ENCODE results near the gene GJB4.
"Not testable (repeated sequence)": the region's sequence is repeated elsewhere in the genome, so short reads cannot be mapped to it uniquely, and the experiment has no call there.

GJB4 gene

GRCh38 chr1:34747638-34747941 lies 11.9 kb upstream of the GJB4 start:
- DNase-seq = no peak

DNA sequence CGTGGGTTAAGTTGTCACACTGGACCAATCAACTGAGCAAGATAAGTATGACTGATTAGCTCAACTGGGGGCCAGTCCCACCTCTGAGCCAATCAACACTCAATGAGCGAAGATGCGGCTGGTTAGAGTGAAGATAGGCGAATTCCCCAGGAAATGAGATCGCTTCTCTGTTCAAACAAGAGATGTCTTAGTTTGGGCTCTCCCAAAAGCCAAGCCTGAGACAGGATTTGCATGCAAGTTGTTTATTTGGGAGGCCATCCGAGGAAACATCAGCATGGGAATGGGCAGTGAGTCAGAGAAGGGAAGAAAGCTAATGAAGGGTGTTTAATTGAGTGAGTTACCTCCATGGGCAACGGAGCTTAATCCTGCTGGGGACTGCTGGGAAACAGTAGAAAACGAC lies 9.5 kb upstream of the GJB4 start:
- no peak for DNase-seq

DNA sequence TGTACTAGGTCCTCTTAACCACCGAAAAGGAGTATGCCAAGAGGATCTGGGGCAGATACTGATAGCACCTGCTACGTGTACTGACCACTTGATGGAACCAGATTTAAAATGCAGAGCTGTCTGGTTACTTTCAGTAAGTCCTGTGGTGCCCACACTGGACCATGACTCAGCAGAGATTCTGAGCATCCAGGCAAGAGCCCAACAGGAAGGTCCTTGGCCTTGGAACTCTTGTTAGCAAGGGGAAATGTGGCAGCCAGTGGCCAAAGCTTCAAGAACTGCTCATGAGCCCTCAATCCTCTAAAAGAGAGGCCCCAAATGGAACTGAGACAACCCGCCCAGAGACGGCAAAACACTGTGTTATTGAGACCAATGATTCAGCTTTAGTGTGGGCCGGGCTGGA lies 8.9 kb upstream of the GJB4 start:
- no peak for DNase-seq

- DNase-seq = no peak
Observed at GRCh38 chr1:34753163-34753562, 6.4 kb upstream of the GJB4 start.

DNA sequence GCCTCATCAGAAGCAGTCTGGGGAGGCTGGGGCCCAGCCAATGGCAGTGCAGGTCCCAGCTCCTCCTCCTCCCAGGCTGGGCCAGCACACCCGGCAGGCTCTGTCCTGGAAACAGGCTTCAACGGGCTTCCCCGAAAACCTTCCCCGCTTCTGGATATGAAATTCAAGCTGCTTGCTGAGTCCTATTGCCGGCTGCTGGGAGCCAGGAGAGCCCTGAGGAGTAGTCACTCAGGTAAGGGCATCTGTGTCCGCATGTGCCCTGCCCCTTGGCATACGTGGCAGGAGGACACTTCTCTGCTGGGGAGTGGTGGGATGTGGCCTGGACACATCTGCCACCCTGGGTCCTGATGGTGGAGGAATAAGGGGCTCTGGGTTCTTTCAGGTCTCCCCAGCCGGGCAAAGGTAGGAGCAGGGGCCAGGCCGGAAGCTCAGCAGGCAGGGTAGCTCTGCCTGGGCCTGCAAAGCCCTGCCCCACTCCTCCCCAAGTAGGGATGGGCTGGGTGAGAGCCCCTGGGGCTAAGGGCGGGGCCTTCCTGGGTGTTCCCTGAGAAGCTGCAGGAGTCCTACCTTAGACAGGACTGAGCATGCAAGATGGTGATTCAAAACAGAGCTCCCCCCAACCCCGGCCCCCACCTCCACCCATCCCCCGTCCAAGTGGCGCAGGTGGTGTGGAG lies 4.4 kb upstream of the GJB4 start, which contains the start of gene GJB5:
Gene GJB5 (plus strand): TSS at position 84 of the 674 bp plus-strand sequence. CDS start 2,284 bp downstream, outside the sequence.
- DNase-seq = no peak

DNA sequence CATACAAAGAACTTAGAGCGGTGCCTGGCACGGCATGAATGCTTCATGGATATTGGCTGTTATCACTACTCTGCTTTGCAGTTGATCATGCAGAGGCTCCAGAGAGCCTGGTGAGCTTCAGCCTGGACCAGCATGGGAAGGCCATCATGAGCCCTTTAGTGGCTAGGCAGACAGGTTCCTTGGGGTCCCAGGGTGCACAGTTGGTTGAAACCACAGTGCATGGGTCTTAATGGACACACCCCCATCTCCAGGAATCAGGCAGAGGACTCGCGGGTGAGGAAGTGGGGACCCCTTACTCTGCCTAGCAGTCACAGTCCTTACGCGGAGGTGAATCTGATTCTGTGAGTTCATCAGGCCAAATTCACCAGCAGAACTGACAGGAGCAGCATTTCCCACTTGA lies 3.6 kb upstream of the GJB4 start:
- no peak for DNase-seq

GRCh38 chr1:34757386-34757785 lies 2.2 kb upstream of the GJB4 start:
- no peak for DNase-seq

- DNase-seq = no peak
Observed at GRCh38 chr1:34758751-34759150, 789 bp upstream of the GJB4 start.

- no peak for DNase-seq
Observed at GRCh38 chr1:34761176-34761761, 1.7 kb downstream of the GJB4 start.

DNA sequence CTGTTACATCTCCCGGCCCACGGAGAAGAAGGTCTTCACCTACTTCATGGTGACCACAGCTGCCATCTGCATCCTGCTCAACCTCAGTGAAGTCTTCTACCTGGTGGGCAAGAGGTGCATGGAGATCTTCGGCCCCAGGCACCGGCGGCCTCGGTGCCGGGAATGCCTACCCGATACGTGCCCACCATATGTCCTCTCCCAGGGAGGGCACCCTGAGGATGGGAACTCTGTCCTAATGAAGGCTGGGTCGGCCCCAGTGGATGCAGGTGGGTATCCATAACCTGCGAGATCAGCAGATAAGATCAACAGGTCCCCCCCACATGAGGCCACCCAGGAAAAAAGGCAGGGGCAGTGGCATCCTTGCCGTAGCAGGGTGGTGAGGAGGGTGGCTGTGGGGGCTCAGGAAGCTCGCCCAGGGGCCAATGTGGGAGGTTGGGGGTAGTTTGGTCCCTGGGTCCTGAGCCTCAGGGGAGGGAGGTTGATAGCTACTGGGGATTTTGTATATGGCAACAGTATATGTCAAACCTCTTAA lies 2.3 kb downstream of the GJB4 start:
- no peak for DNase-seq

GRCh38 chr1:34762474-34763141 lies 3.1 kb downstream of the GJB4 start:
- DNase-seq = no peak

DNA sequence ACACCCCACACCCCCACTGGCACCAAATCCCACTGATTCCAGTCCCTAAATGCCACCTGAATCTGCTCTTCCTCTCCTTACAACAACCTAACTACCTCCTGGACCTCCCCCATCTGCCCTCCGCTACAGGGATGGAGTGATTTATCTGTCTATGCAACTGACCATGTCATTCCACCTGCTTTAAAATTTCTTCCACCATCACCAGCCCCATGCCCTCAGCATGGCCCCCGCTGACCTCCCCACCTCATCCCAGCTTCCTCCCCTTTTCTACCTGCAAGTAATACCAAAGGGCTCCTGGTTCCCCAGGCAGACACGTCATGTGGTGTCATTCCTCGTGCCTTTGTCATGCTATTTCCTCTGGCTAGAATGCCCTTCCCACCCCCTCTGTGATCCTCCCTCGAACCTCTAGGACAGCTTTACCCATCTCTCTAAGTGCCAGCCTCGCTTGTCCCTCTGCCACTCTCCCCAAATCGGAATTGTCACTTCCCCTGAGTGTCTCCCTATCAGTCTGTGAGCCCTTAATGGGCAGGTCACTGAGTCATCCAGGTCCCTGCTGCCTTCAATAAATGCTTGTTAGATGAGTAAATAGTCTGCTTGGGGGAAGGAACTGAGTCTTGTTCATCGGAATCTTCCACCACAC lies 3.7 kb downstream of the GJB4 start:
- no peak for DNase-seq

DNA sequence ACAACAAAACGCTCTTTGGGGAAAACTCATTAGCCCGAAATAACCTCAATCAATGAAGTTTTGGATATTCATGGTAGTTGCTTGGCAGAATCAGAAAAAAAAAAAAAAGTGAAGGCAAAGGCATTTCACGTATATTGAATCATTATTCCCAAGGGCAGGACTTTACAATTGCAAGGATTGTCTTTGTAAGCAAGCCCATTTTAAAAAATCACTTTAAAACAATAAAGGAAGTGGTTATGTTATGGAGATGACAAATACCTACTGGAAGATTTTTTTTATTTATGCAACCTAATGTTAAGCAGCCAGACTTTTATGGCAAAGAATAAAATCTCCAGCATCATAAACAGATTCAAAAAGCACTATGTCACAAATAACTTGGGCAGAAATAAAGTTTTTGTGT lies 9.3 kb downstream of the GJB4 start:
- DNase-seq = no peak

DNA sequence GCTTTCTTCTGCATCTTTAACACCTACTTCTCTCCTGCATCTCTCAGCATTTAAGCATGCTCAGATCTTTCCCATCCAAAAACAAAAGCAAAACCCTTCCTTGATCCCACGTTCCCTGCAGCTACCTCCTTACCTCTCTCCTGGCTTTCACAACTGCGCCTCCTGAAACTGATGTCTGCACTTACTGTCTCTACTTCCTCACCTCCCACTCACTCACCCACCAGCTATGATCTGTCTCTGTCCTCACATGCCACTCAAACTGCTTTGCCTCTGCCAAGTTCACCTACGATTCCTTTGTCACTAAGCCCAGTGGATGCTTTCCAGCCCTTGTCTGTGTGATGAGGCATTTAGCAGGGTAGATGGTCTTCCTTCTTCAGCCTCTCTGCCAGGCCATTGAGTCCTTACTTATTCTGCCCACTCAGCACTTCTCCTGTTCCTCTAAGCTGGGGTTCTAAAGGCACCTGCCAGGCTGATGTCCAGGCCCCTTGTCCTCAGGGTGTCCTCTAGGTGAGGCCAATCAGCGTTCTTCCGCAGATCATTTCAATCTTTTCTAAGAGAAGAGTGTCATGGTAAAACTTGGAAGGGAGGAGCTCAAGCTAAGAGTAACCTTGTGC lies 11.5 kb downstream of the GJB4 start:
- no peak for DNase-seq

- no peak for DNase-seq
Observed at GRCh38 chr1:34771573-34772371, 12.2 kb downstream of the GJB4 start.

DNA sequence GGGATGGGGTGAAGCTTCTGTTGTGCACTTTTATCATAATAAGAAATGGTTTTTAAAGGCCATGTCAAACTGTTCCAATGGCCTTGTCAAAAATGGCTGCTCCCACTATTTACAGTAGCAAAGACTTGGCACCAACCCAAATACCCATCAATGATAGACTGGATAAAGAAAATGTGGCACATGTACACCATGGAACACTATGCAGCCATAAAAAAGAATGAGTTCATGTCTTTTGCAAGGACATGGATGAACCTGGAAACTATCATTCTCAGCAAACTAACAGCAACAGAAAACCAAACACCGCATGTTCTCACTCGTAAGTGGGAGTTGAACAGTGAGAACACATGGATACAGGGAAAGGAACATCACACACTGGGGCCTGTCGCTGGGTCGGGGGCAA lies 13.6 kb downstream of the GJB4 start:
- DNase-seq = not testable (repeated sequence)

DNA sequence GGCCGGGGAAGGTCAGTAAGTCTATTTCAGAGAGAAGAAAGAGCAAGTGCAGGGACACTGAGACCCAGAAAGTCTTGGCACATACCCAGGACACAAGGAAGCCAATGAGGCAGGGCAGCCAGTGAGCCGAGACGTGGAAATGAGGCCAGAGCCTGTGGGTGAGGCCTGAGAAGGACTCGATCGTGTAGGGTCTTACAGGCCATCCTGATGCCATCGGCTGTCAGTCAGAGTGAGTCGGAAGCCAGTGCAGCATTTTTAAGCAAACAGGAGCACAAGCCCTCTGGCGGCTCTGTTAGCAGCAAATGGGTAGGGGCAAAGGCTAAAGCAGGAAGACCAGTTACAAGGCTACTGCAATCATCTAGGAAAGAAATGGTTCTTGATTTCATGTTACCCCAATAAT lies 15.4 kb downstream of the GJB4 start:
- no peak for DNase-seq

DNA sequence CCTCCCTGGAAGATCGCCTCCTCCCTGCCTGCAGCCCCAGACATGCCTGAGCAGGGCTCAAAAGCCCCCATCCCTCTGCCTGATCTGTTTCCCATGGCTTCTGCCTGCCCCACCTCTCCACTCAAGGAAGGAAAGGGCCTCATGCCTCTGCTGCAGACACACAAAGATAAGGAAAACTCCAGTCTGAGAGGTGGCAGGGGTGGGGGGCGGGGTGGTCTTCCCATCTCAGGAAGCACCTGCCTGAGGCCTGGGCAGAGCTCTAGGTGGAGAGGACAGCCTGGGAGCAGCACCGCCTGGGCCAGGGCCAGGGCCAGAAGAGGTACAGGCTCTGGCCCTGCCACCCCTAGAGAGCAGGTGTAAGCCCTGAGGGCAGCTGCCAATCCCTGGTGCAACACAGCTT lies 17.4 kb downstream of the GJB4 start:
- no peak for DNase-seq

GRCh38 chr1:34777519-34778321 lies 18.2 kb downstream of the GJB4 start:
- DNase-seq = no peak

GRCh38 chr1:34778381-34778780 lies 18.8 kb downstream of the GJB4 start:
- no peak for DNase-seq

GRCh38 chr1:34779005-34779404 lies 19.5 kb downstream of the GJB4 start:
- no peak for DNase-seq

GRCh38 chr1:34779526-34779925 lies 20.0 kb downstream of the GJB4 start:
- no peak for DNase-seq
